GM19324 (cell line): ENCODE data around the gene TYR.
"Not testable (repeated sequence)": the region's sequence is repeated elsewhere in the genome, so short reads cannot be mapped to it uniquely, and the experiment has no call there.

Experiments
- ATAC-seq: cut with Tn5 transposase; IDR thresholded peaks from one replicate; pipeline ENCODE4 v1.9.1; 2021; ENCODE audit warnings: mild to moderate bottlenecking, moderate library complexity; ENCODE audit not compliant: unreplicated experiment, low FRiP score

TYR gene

DNA sequence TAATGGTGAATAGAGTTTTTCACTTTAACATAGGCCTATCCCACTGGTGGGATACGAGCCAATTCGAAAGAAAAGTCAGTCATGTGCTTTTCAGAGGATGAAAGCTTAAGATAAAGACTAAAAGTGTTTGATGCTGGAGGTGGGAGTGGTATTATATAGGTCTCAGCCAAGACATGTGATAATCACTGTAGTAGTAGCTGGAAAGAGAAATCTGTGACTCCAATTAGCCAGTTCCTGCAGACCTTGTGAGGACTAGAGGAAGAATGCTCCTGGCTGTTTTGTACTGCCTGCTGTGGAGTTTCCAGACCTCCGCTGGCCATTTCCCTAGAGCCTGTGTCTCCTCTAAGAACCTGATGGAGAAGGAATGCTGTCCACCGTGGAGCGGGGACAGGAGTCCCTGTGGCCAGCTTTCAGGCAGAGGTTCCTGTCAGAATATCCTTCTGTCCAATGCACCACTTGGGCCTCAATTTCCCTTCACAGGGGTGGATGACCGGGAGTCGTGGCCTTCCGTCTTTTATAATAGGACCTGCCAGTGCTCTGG, at the start of gene TYR:
Gene TYR, plus strand, starts transcription at position 185 of the 541 bp plus-strand sequence. Its CDS starts 79 bp downstream, at position 264.
- ATAC-seq = no peak

DNA sequence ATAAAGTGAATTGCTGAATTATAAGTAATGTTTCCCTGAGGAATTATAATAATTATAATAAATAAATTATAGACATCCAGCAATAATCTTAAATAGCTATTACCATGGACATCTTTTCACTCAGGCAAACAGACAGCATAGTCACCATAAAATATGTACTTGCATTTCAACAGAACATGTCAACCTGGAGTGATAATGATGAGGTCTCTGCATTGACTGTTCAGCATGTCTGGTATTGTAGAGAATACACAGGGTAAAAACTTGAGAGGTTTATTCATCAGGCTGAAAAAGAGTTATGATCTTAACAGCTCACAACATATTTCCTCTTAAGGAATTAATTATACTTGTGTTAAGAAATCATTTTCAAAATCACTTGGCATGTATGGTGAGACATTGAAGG, 41.1 kb upstream of the TYR start:
- ATAC-seq = no peak

DNA sequence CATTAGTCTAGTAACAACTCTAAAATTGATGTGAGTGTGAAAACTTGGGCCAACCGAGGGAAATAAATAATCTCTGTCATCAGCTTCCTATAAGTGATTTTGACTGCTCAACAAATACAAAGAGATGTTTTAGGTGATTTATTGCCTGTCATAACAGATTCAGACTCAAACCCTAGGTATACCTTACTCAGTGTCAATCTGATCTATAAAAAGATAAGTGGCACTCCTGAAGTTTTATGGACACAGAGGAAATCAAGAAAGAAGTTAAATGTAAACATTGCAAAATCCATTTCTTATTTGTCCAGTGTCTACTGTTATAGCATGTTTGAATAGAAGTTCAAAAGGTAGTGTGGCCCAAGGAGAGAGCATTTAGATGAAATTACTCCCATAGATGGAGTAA, 30.4 kb upstream of the TYR start:
- no peak for ATAC-seq

DNA sequence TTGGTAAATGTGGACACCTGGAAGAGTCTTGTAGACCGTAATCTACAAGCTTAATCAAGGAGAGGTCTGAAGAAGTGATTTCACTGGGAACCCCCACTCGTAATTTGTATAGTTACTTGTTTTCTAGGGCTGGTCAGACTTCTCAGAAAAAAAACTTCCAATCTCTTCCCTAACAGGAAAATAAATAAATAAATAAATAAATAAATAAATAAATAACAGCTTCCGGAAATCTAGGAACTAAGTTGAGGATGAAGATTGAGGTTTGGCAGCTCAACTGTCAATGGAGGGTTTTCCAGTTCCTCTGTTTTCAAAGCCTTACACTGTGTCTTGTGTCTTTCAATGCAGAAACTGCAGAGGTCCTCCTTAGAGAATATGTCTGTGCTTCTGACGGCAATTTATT, 17.7 kb upstream of the TYR start:
- no peak for ATAC-seq

DNA sequence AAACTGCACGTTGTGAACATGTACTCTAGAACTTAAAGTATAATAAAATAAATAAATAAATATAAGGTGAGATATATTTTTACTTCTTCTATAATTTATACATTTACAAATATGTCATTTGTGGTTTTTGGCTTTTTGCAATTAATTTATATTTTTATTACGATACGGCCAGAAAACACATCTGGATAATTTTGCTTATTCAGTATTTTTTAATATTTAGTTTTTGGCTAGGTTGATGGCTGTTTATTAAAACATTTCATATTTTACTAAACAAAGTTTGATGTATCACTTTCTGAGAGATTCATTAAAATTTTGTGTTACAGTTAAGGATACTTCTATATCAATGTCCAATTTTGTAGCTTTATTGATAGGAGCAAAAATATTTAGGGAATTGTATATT, 15.7 kb upstream of the TYR start:
- ATAC-seq = no peak

DNA sequence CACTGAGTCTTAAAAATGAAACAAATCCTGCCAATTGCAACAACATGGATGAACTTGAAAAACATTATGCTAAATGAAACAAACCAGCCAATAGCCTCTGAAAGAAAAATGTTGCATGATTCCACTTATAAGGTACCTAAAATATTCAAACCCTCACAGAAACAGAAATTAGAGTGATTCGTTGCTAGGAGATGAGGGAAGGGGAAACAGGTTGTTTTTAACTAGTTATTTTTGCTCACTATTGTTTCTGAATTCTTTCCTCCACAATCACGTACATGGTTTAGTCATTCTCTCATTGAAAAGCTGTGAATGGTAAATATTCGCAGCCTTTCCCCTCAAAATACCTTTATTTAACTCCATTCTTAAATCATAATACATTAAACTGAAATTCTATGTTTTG, 14.0 kb upstream of the TYR start:
- ATAC-seq = no peak

DNA sequence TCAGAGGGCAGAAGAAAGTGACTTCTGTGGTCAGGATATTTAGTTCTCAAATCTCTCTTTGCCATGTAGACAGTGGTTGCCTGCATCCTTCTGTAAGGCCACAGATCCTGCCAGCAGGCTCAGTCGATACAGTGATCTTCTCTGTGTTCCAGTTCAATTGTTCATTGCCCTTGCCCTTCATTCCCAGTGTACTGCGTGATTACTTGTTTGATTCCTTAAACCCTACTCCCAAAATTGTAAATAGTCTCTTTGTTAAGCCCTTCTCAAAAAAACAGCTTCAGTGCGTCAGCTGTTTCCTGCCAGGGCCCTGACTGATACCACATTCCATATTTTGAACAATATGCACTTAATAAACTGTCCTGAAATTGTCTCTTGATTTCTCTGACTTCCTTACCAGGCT, 9.3 kb upstream of the TYR start:
- no peak for ATAC-seq

DNA sequence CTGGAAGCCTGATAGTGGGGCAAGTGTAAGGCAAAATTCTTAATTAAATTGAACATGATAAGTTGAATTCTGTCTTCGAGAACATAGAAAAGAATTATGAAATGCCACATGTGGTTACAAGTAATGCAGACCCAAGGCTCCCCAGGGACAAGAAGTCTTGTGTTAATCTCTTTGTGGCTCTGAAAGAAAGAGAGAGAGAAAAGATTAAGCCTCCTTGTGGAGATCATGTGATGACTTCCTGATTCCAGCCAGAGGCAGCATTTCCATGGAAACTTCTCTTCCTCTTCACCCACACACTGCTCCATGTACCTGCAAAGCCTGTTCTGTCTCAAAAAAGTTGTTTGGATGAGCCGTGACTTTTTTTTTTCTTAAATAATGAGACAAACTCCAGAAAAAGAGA, 1.9 kb upstream of the TYR start:
- ATAC-seq = no peak

DNA sequence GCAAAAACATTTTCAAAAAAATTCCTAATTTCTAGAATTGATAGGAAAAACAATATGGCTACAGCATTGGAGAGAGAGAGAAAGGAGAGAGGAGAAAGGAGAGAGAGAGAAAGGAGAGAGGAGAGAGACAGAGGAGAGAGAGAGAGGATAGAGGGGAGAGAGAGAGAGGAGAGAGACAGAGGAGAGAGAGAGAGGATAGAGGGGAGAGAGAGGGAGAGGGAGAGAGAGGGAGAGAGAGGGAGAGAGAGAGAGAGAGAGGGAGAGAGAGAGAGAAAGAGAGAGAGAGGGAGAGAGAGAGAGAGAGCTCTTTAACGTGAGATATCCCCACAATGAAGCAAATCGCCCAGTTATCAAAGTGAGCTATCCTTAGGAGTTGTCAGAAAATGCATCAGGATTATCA, 737 bp upstream of the TYR start:
- ATAC-seq = no peak

DNA sequence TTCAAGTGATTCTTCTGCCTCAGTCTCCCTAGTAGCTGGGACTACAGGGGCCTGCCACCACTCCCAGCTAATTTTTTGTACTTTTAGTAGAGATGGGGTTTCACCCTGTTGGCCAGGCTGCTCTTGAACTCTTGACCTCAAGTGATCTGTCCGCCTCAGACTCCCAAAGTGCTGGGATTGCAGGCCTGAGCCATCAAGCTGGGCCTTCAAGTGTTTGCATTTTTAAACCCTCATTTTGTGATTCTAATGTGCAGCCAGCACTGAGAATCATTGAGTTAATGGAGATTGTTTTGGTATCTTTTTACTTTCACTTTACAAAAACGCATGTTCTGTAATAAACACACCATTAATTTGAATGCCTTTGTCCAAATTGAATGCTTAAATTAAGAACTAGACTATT, 3.4 kb downstream of the TYR start:
- ATAC-seq = no peak

DNA sequence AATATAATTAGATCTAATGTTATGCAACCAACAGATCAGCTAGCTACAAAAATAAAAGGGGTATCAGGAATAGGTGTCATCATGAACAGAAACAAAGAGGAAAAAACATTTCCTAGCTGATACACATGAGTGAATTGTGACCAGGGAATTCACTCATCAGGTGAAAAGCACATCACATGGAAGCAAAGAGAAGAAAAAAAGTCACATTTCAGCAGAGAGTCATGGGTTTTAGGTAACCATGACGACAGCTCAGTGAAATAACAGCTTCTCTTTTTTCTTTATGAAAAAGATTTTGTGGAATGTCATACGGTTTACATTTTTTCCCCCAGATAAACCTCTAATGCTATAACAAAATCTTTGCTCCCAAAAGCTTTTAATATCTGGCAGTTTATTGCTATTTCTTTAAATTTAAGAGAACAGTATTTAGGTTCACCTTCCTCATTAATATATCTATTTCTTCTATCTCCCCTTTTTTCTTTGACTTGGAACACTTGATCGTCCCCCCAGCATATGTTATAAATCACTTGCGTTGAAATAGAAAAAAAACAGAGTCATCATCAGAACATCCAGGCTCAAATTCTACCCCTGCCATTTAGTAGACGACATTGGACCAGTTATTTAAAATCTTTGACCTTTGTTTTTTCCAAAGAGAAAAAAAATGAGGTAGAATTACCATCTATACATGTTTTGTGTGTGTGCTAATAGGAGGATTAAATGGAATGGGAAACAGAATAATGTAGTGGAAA, 5.3 kb downstream of the TYR start:
- no peak for ATAC-seq

DNA sequence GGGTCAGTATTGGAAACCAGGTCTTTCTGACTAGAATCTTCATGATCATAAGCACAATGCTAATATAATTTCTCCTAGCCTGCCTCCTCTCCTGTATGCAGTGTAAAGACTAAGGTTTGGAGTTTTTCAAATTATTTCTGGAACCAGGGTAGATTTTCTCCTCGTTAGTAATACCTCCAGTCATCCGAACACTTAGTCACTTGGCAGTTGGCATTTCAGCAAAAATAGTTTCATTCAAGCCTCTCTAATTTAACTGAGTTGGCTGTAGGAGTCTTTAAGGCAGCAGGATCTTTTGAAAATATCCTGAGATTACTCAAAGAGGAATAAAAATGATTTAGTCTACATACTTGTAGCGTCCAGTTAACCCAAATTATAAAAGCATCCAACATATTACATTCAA, 6.3 kb downstream of the TYR start:
- no peak for ATAC-seq

DNA sequence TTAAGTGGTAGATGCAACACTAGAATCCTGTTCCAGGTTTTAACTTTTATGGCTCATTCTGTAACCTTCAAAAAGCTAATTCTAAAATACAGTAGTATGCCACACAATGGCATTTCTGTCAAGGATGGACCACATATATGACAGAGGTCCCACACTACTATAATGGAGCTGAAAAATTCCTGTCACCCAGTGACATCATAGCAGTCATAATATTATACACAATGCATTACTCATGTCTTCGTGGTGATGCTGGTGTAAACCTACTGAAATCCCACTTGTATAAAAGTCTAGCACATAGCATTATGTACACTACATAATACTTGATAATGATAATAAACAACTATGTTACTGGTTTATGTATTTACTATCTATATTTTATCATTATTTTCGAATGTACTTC, 12.1 kb downstream of the TYR start:
- ATAC-seq = no peak

DNA sequence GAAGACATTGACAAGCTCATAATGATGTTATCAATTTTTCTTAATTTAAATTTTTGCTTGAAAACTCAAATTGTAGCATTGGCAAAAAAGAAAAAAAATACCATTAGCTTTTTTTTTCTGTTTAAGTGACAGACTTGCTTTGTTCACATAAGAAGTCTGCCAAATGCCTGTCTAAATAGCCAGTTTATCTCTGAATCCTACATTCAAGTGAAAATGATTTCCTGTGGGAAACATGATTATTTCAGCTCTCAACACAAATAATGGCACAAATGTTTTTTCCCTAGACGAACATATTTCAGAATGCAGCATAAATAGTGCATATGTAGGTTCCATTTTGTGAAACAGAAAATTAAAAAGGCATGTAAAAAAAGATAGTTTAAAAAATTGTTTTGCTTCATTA, 23.5 kb downstream of the TYR start:
- ATAC-seq = no peak

DNA sequence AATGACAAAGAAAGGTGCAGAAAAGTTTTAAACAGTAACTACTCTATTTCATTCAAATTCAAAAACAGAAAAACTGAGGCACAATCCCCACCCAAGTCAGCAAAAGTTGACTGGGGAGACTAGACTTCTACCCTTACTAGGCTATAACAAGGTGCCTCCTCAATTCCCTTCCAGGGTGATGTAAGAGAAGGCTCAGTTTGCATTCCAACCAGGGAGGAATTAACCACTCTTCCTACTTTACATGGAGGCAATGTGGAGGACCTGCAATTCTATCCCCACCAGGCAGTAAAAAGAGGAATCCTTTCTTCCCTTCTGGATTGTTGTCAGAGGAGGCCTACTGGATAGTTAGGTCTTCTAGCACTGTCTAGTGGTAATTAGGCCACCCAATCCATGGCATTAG, 26.1 kb downstream of the TYR start:
- no peak for ATAC-seq

DNA sequence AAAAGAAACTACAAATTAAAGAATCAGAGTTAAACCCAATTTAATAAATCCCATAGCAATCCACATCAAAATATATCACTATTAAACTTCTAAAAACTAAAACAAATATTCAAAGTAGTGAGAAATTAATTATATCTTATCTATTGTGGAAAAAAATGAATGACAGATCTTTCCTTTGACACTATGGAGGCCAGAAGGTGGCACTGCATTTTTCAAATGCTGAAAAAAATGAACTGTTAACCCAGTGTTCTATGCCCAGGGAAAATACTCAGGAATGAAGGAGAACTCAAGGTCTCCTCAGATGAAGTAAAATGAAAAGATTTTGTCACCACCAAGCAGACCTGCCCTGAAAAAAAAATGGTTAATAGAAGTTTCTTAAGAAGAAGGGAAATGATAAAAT, 27.7 kb downstream of the TYR start:
- no peak for ATAC-seq

DNA sequence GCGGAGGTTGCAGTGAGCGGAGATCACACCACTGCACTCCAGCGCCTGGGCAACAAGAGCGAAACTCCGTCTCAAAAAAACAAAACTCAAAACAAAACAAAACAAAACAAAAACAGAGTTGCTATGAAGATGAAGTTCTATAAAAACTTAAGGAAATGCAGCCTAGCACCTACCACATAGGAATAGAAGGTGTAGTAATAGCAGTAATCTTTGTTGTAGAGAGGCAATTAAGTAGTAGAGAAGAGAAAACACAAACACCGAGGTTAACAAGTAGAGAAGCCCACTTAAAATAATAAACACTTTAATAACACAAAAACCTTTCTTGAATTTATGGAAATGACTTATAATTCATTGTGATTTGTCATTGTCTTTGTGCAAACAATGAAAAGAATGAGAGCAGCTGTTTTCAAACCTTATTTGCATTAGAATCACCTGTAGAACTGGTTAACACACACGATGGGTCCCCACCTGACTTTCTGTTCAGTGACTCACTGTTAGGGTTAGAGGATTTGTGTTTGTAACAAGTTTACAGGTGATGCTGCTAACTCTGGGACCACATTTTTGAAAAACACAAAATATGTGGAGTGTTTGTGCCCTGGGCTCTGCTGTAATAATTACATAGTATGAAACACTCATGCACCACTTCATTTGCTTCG, 43.1 kb downstream of the TYR start:
- no peak for ATAC-seq

DNA sequence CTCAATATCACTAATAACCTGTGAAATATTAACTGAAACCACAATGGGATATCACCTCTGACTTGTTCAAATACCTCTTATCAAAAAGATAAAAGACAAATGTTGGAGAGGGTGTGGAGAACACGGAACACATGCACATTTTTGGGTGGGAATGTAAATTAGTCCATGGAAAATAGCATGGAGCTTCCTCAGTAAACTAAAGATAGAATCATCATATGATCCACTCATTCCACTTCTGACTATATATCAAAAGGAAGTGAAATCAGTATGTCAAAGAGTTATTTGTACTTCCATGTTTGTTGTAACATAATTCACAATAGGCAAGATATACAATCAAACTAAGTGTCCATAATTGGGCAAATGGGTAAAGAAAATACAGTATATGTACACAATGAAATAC, 57.4 kb downstream of the TYR start:
- ATAC-seq = no peak

DNA sequence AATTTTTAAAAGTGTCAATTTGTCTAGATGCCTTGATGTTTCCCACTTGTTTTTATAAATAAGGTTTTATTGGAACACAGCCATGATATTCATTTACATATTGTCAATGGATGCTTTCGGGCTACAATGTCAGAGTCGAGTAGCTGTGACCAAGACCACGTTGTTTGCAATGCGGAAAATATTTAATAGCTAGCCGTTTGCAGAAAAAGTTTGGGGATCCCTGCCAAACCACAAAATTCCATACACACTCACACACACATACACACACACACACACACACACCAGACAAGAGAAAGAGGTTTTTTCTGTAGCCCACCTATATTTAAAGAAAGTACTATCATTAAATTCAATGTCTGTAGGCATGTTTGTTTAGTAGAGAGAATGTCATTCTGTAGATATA, 58.3 kb downstream of the TYR start:
- no peak for ATAC-seq

DNA sequence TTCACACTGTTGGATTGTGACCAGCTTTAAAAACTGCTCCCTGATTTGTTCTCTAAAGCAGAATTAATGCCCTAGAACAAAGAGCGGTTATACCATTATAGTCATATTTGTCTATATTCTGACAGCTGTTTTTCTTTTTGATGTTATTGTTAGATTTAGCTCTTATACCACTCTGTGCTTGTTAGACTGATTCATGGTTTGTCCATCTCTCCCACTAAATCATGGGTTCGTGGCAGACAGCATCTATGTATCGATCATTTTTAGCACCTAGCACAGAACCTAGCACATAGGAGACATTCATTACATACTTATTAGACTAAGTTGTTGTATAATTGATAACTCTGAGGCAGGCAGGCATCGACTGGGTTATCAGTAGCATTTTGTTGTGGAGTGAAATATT, 69.3 kb downstream of the TYR start:
- ATAC-seq = not testable (repeated sequence)

DNA sequence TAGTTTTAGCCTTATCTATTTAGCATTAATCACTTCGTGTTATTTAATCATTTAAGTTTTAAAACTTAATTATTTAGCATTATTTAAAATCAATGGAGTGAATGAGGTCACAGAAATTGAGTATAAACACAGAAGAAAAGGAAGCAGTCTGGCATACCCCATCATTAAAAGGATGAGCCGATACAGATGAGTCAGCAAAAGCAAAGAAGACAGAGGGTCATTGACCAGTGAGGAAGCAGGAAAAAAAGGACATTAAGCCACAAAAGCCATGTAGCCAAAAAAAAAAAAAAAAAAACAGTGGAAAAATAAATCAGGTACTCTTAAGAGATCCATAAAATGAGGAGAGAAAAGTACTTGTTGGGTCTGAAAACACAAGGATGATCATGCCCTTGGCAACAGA, 71.5 kb downstream of the TYR start:
- ATAC-seq = no peak

DNA sequence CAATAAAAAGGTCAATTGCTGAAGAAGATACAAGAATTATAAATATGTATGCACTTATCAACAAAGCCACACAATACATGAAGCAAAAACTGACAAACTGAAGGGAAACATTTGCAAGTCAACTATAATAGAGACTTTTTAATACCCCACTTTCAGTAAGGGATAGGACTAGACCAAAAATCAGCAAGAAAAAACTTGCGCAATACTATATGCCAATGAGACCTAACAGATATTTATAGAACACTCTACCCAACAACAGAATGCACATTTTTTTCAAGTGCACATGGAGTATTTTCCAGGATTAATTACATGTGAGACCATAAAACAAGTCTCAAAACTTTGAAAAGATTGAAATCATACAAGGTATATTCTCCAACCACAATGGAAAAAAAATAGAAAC, 83.8 kb downstream of the TYR start:
- ATAC-seq = not testable (repeated sequence)
